RWPE2 (cell line): ENCODE data around the gene UGGT2.

ENCODE experiments used
- ATAC-seq: fragments of 200-7000 bp; cut with Tn5 transposase; 3 replicates; pipeline ENCODE4 v1.9.1; 2021; ENCODE audit warnings: low read depth
- DNase-seq: peaks from one replicate; pipeline ENCODE4 v3.0.0-alpha.2; 2020; ENCODE audit warnings: low spot score
- H3K27ac ChIP-seq: fragments of 450-650 bp; 2 replicates; pipeline ENCODE4 v1.5.1; 2017; ENCODE audit warnings: mild to moderate bottlenecking; ENCODE audit not compliant: poor library complexity, severe bottlenecking
- H3K27me3 ChIP-seq: fragments of 250-450 bp; sonication (Bioruptor Pico); 2 replicates; pipeline ENCODE4 v1.5.1; 2021; ENCODE audit warnings: mild to moderate bottlenecking, moderate library complexity; ENCODE audit not compliant: insufficient read depth, poor library complexity, severe bottlenecking
- H3K36me3 ChIP-seq: fragments of 250-450 bp; sonication (Bioruptor Pico); 2 replicates; pipeline ENCODE4 v1.5.1; 2020; ENCODE audit warnings: low read depth, mild to moderate bottlenecking, moderate library complexity
- H3K4me1 ChIP-seq: fragments of 250-450 bp; sonication (Bioruptor Pico); 2 replicates; pipeline ENCODE4 v1.5.1; 2021; ENCODE audit warnings: mild to moderate bottlenecking, moderate library complexity; ENCODE audit not compliant: insufficient read depth, poor library complexity, severe bottlenecking
- H3K4me3 ChIP-seq: fragments of 250-450 bp; sonication (Bioruptor Pico); 2 replicates; pipeline ENCODE4 v1.5.1; 2021; ENCODE audit warnings: mild to moderate bottlenecking, moderate library complexity; ENCODE audit not compliant: severe bottlenecking
- H3K9me3 ChIP-seq: fragments of 250-450 bp; sonication (Bioruptor Pico); 2 replicates; pipeline ENCODE4 v1.5.1; 2021; ENCODE audit warnings: mild to moderate bottlenecking, moderate library complexity; ENCODE audit not compliant: severe bottlenecking
- TF ChIP-seq, protein P1 (sequence below): fragments of 450-650 bp; IDR thresholded peaks from one replicate; pipeline ENCODE4 v1.5.1; 2017; ENCODE audit warnings: mild to moderate bottlenecking, moderate library complexity; ENCODE audit not compliant: poor library complexity, severe bottlenecking

UGGT2 gene

DNA sequence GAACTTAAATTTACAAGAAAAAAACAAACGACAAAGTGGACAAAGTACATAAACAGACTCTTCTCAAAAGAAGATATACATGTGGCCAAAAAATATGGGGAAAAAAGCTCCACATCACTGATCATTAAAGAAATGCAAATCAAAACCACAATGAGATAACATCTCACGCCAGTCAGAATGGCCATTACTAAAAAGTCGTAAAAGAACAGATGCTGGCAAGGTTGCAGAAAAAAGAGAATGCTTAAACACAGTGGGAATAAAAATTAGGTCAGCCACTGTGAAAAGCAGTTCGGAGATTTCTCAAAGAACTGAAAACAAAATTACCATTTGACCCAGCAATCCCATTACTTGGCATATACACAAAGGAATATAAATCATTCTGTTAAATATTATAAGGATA is 132.7 kb downstream of the UGGT2 start:
- ATAC-seq: no peak
- Histone ChIP-seq H3K36me3 (peaks cover 4% of the 10 kb centered on the region; the same call in 1 of the 2 replicates), H3K4me3 (no peak overlapping the region), H3K4me1 (no peaks in the 10 kb centered on the region), H3K27me3 (no peaks in the 10 kb centered on the region), H3K9me3 (no peaks in the 10 kb centered on the region), H3K27ac (no peak overlapping the region)
- TF ChIP-seq, protein P1, sequence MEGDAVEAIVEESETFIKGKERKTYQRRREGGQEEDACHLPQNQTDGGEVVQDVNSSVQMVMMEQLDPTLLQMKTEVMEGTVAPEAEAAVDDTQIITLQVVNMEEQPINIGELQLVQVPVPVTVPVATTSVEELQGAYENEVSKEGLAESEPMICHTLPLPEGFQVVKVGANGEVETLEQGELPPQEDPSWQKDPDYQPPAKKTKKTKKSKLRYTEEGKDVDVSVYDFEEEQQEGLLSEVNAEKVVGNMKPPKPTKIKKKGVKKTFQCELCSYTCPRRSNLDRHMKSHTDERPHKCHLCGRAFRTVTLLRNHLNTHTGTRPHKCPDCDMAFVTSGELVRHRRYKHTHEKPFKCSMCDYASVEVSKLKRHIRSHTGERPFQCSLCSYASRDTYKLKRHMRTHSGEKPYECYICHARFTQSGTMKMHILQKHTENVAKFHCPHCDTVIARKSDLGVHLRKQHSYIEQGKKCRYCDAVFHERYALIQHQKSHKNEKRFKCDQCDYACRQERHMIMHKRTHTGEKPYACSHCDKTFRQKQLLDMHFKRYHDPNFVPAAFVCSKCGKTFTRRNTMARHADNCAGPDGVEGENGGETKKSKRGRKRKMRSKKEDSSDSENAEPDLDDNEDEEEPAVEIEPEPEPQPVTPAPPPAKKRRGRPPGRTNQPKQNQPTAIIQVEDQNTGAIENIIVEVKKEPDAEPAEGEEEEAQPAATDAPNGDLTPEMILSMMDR: no peak
- no peak for DNase-seq

- Histone ChIP-seq H3K27me3 (no peaks in the 10 kb centered on the region), H3K27ac (no peak overlapping the region), H3K36me3 (no peaks in the 10 kb centered on the region; the same call in 1 of the 2 replicates), H3K4me3 (no peak overlapping the region), H3K9me3 (no peaks in the 10 kb centered on the region), H3K4me1 (no peaks in the 10 kb centered on the region)
- DNase-seq (no peak), ATAC-seq (no peak)
- TF ChIP-seq, protein P1: no peak
Measured at GRCh38 chr13:95918860-95919259, 134.3 kb downstream of the UGGT2 start.

- no peaks in the 10 kb centered on the region for H3K9me3 ChIP-seq
- H3K27me3 ChIP-seq: no peaks in the 10 kb centered on the region
- no peaks in the 10 kb centered on the region for H3K4me1 ChIP-seq
- H3K4me3 ChIP-seq: no peak overlapping the region
- TF ChIP-seq, protein P1: no peak
- H3K36me3 ChIP-seq: no peaks in the 10 kb centered on the region
- no peak overlapping the region for H3K27ac ChIP-seq
- no peak for DNase-seq
- no peak for ATAC-seq
Measured at GRCh38 chr13:95914991-95915501, 138.2 kb downstream of the UGGT2 start.

- Histone ChIP-seq H3K27ac (no peak overlapping the region), H3K9me3 (no peaks in the 10 kb centered on the region), H3K4me3 (no peak overlapping the region), H3K27me3 (no peaks in the 10 kb centered on the region), H3K36me3 (no peaks in the 10 kb centered on the region; the same call in 1 of the 2 replicates), H3K4me1 (no peaks in the 10 kb centered on the region)
- TF ChIP-seq, protein P1: no peak
- no peak for ATAC-seq
- DNase-seq: no peak
Measured at GRCh38 chr13:95906999-95907398, 146.2 kb downstream of the UGGT2 start.

- Histone ChIP-seq H3K27me3 (no peaks in the 10 kb centered on the region), H3K9me3 (no peaks in the 10 kb centered on the region), H3K27ac (no peak overlapping the region), H3K36me3 (peaks cover 5% of the 10 kb centered on the region; the same call in 1 of the 2 replicates), H3K4me1 (no peaks in the 10 kb centered on the region), H3K4me3 (no peak overlapping the region)
- DNase-seq (no peak), ATAC-seq (no peak)
- TF ChIP-seq, protein P1: no peak
Measured at GRCh38 chr13:95903569-95903968, 149.6 kb downstream of the UGGT2 start.
